GM12878 (cell line): Measurements from ENCODE around the gene ZBTB38. TPM values are rescaled to one million over a fixed set of nuclear protein-coding genes. Genes with fewer than 3 reads are reported as not detected.

Experiments used
- CHD2 ChIP-seq: IDR thresholded peaks from 2 replicates; pipeline ENCODE4 v1.6.1; 2011; ENCODE audit warnings: low read depth, low read length, improper control_type of control experiment, borderline replicate concordance
- FOS ChIP-seq: IDR thresholded peaks from 3 replicates; pipeline ENCODE4 v1.6.1; 2011; ENCODE audit warnings: borderline replicate concordance; ENCODE audit not compliant: insufficient read length; ENCODE audit errors: extremely low read depth
- HDAC2 ChIP-seq: fragments of 200-600 bp; sonication (generic); IDR thresholded peaks from 2 replicates; pipeline ENCODE4 v1.6.1; 2017
- HDGF ChIP-seq: fragments of 450-650 bp; IDR thresholded peaks from 2 replicates; pipeline ENCODE4 v1.6.1; 2016; ENCODE audit warnings: antibody characterized with exemption
- POLR2A ChIP-seq: IDR thresholded peaks from 2 replicates; pipeline ENCODE4 v1.6.1; 2011; ENCODE audit warnings: low read depth, mild to moderate bottlenecking, low read length
- TBL1XR1 ChIP-seq: IDR thresholded peaks from 2 replicates; pipeline ENCODE4 v1.6.1; 2012; ENCODE audit warnings: low read depth, low read length, improper control_type of control experiment
- TCF3 ChIP-seq: IDR thresholded peaks from 2 replicates; pipeline ENCODE4 v1.6.1; 2012; ENCODE audit warnings: low read depth, mild to moderate bottlenecking, low read length, borderline replicate concordance; ENCODE audit not compliant: insufficient read depth
- YBX1 ChIP-seq: fragments of 450-650 bp; IDR thresholded peaks from 2 replicates; pipeline ENCODE4 v1.6.1; 2016; ENCODE audit warnings: antibody characterized with exemption
- ZBTB33 ChIP-seq: fragments of 450-650 bp; IDR thresholded peaks from 2 replicates; pipeline ENCODE4 v1.6.1; 2017; ENCODE audit warnings: mild to moderate bottlenecking
- ZNF207 ChIP-seq: fragments of 450-650 bp; IDR thresholded peaks from 2 replicates; pipeline ENCODE4 v1.6.1; 2014; ENCODE audit warnings: antibody characterized with exemption, mild to moderate bottlenecking, borderline replicate concordance
- ZNF274 ChIP-seq: IDR thresholded peaks from one replicate; pipeline ENCODE4 v1.8.0; 2011; ENCODE audit not compliant: insufficient read length, insufficient read depth
- ZZZ3 ChIP-seq: IDR thresholded peaks from 2 replicates; pipeline ENCODE4 v1.6.1; 2011; ENCODE audit warnings: low read depth; ENCODE audit not compliant: control insufficient read depth, insufficient read length
- polyA plus RNA-seq, 11 experiments: library from polyadenylated mRNA; depleted of rRNA in 4 of 11; unstranded in 6 of 11; stranded (reverse) in 5 of 11; fragments of >200 nt; fragmentation: Nextera tagmentation in 4 of 11; fragmentation: Illumina TruSeq in 1 of 11; extraction: Ambion mirVana in 4 of 11; extraction: Trizol in 1 of 11; gene quantifications; 1 replicate in 1 of 11; 2 replicates in 10 of 11; pipeline versions ENCODE4 v1.2.1 to v1.2.3, GENCODE V29; 2011 to 2016; ENCODE audit warnings: inconsistent platforms in 2 of 11, missing spikeins in 2 of 11, low read depth in 1 of 11
- total RNA-seq, 4 experiments: library from RNA; depleted of rRNA in 3 of 4; stranded (reverse); fragments of >200 nt in 3 of 4; fragmentation: Illumina TruSeq in 1 of 4; extraction: Trizol in 1 of 4; gene quantifications; 2 replicates each; pipeline versions ENCODE4 v1.2.1 to v1.2.3, GENCODE V29; 2013 to 2021
- TF ChIP-seq, protein P1 (sequence below): fragments of 450-650 bp; IDR thresholded peaks from 2 replicates; pipeline ENCODE4 v1.6.1; 2018; ENCODE audit warnings: mild to moderate bottlenecking, low read depth, moderate library complexity; ENCODE audit not compliant: partially characterized antibody
- TF ChIP-seq, protein P2 (sequence below): fragments of 450-650 bp; formaldehyde crosslinking; IDR thresholded peaks from 2 replicates; pipeline ENCODE4 v1.5.0; 2022; ENCODE audit warnings: mild to moderate bottlenecking, missing genetic modification characterization
- TF ChIP-seq, protein P3 (sequence below): IDR thresholded peaks from 2 replicates; pipeline ENCODE4 v1.6.1; 2012; ENCODE audit warnings: improper control_type of control experiment, low read depth, low read length; ENCODE audit not compliant: insufficient replicate concordance

The ZBTB38 gene
- total and polyA plus RNA-seq, 10 of the 15 experiments (the other 5 are each of a cell fraction or from before 2014, with no cell fraction given), result 34.2 to 115 (median 88.6) TPM

DNA sequence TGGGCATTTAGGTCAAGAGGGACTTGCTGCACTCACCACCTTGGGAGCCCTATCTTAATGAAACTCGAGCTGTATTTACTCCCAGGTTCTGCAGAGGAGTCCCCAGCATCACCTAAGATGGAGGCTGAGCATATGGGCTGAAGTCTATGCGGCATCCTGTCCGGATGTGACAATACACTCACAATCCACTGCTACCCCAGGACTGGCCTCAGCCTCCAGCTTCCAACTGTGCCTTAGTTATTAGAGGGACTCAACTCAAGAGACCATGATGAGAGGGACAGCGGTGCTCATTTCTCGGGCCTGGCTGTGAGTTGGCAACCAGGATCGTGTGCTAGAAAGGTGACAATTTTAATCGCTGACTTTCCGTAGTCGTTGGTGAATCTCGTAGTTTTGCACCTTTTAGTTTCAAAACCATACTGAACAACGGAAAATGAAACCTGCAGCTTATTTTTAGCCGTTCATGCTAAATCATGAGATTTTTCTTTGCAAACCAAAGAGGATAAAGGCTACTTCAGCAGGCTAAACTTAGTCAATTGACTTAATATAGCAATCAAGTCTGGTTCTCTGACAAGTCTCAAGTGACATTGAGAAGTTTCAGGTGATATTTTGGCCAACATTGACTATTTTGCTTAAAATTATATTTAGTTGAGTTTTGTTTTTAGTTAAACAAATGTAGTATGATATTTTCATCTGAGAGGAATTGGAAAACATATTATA is 11.1 kb downstream of the ZBTB38 start (continued):
- TF ChIP-seq ZBTB33, result no peak
- 0 out of 2 replicates have a peak, but pooled peaks have one; percentile 45 for TF ChIP-seq HDAC2
- no peak for TF ChIP-seq YBX1
- no peak; the same call in 1 of the 2 replicates for TF ChIP-seq CHD2
- TF ChIP-seq, protein P1, sequence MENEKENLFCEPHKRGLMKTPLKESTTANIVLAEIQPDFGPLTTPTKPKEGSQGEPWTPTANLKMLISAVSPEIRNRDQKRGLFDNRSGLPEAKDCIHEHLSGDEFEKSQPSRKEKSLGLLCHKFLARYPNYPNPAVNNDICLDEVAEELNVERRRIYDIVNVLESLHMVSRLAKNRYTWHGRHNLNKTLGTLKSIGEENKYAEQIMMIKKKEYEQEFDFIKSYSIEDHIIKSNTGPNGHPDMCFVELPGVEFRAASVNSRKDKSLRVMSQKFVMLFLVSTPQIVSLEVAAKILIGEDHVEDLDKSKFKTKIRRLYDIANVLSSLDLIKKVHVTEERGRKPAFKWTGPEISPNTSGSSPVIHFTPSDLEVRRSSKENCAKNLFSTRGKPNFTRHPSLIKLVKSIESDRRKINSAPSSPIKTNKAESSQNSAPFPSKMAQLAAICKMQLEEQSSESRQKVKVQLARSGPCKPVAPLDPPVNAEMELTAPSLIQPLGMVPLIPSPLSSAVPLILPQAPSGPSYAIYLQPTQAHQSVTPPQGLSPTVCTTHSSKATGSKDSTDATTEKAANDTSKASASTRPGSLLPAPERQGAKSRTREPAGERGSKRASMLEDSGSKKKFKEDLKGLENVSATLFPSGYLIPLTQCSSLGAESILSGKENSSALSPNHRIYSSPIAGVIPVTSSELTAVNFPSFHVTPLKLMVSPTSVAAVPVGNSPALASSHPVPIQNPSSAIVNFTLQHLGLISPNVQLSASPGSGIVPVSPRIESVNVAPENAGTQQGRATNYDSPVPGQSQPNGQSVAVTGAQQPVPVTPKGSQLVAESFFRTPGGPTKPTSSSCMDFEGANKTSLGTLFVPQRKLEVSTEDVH, result no peak
- peak; percentile 51; the same call in 1 of the 2 replicates for TF ChIP-seq HDGF
- TF ChIP-seq POLR2A, result peak; percentile 68
- peak; percentile 99 for TF ChIP-seq TBL1XR1
- TF ChIP-seq ZNF207, result no peak; the same call in 1 of the 2 replicates
- peak; percentile 74; the same call in 1 of the 2 replicates for TF ChIP-seq TCF3
- TF ChIP-seq, protein P2, sequence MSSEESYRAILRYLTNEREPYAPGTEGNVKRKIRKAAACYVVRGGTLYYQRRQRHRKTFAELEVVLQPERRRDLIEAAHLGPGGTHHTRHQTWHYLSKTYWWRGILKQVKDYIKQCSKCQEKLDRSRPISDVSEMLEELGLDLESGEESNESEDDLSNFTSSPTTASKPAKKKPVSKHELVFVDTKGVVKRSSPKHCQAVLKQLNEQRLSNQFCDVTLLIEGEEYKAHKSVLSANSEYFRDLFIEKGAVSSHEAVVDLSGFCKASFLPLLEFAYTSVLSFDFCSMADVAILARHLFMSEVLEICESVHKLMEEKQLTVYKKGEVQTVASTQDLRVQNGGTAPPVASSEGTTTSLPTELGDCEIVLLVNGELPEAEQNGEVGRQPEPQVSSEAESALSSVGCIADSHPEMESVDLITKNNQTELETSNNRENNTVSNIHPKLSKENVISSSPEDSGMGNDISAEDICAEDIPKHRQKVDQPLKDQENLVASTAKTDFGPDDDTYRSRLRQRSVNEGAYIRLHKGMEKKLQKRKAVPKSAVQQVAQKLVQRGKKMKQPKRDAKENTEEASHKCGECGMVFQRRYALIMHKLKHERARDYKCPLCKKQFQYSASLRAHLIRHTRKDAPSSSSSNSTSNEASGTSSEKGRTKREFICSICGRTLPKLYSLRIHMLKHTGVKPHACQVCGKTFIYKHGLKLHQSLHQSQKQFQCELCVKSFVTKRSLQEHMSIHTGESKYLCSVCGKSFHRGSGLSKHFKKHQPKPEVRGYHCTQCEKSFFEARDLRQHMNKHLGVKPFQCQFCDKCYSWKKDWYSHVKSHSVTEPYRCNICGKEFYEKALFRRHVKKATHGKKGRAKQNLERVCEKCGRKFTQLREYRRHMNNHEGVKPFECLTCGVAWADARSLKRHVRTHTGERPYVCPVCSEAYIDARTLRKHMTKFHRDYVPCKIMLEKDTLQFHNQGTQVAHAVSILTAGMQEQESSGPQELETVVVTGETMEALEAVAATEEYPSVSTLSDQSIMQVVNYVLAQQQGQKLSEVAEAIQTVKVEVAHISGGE (CRISPR knock-in tag), result no peak
- TF ChIP-seq ZZZ3, result no peak
- TF ChIP-seq FOS, result no peak
- TF ChIP-seq ZNF274, result no peak
- TF ChIP-seq, protein P3, sequence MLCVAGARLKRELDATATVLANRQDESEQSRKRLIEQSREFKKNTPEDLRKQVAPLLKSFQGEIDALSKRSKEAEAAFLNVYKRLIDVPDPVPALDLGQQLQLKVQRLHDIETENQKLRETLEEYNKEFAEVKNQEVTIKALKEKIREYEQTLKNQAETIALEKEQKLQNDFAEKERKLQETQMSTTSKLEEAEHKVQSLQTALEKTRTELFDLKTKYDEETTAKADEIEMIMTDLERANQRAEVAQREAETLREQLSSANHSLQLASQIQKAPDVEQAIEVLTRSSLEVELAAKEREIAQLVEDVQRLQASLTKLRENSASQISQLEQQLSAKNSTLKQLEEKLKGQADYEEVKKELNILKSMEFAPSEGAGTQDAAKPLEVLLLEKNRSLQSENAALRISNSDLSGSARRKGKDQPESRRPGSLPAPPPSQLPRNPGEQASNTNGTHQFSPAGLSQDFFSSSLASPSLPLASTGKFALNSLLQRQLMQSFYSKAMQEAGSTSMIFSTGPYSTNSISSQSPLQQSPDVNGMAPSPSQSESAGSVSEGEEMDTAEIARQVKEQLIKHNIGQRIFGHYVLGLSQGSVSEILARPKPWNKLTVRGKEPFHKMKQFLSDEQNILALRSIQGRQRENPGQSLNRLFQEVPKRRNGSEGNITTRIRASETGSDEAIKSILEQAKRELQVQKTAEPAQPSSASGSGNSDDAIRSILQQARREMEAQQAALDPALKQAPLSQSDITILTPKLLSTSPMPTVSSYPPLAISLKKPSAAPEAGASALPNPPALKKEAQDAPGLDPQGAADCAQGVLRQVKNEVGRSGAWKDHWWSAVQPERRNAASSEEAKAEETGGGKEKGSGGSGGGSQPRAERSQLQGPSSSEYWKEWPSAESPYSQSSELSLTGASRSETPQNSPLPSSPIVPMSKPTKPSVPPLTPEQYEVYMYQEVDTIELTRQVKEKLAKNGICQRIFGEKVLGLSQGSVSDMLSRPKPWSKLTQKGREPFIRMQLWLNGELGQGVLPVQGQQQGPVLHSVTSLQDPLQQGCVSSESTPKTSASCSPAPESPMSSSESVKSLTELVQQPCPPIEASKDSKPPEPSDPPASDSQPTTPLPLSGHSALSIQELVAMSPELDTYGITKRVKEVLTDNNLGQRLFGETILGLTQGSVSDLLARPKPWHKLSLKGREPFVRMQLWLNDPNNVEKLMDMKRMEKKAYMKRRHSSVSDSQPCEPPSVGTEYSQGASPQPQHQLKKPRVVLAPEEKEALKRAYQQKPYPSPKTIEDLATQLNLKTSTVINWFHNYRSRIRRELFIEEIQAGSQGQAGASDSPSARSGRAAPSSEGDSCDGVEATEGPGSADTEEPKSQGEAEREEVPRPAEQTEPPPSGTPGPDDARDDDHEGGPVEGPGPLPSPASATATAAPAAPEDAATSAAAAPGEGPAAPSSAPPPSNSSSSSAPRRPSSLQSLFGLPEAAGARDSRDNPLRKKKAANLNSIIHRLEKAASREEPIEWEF, result peak; percentile 34
